ENCODE data around the gene IFI27L1. TPM values are rescaled to one million over a fixed set of nuclear protein-coding genes. Genes with fewer than 3 reads are reported as not detected.
A peak's percentile ranks its signal among the peaks of the same experiment; 100 is the strongest.

IFI27L1 gene
- total RNA-seq, 1 experiment from 2014 or later = 19.6 TPM

- in situ Hi-C loops (cut with HindIII; ENCODE audit: low pct_unique_long_range_greater_than_20kb, low sequenced_read_pairs) (no loop called here), intact Hi-C loops (cut with micrococcal nuclease; ENCODE audit: unreplicated experiment) (no loop called here)
- Histone ChIP-seq H3K27ac (ENCODE audit: low read length) (no peak overlapping the region), H3K9me3 (ENCODE audit: control insufficient read depth, insufficient read depth, low read depth, low read length) (no peaks in the 10 kb centered on the region; the same call in 1 of the 2 replicates), H3K4me3 (ENCODE audit: low read depth in 2 of 2, low read length in 2 of 2) (no peak overlapping the region), H3K36me3 (ENCODE audit: control insufficient read depth, insufficient read depth, low read length) (no peaks in the 10 kb centered on the region), H3K27me3 (ENCODE audit: control insufficient read depth, insufficient read depth, low read length) (no peaks in the 10 kb centered on the region), H3K4me1 (ENCODE audit: control insufficient read depth, insufficient read depth, low read length) (no peaks in the 10 kb centered on the region)
- ChIA-PET POLR2A (interaction anchor here (0.5 kb wide), 1 partner anchor 140 kb away, joined by 3 read pairs; no protein-coding TSS in a partner anchor), CTCF (no interaction called here)
- no peak for DNase-seq (ENCODE audit: low read depth, low spot score)
- TF ChIP-seq SIN3A (IDR thresholded peaks at IDR 0.05; ENCODE audit: borderline replicate concordance, insufficient read depth, low read depth, low read length) = no peak
- TF ChIP-seq, protein P1, sequence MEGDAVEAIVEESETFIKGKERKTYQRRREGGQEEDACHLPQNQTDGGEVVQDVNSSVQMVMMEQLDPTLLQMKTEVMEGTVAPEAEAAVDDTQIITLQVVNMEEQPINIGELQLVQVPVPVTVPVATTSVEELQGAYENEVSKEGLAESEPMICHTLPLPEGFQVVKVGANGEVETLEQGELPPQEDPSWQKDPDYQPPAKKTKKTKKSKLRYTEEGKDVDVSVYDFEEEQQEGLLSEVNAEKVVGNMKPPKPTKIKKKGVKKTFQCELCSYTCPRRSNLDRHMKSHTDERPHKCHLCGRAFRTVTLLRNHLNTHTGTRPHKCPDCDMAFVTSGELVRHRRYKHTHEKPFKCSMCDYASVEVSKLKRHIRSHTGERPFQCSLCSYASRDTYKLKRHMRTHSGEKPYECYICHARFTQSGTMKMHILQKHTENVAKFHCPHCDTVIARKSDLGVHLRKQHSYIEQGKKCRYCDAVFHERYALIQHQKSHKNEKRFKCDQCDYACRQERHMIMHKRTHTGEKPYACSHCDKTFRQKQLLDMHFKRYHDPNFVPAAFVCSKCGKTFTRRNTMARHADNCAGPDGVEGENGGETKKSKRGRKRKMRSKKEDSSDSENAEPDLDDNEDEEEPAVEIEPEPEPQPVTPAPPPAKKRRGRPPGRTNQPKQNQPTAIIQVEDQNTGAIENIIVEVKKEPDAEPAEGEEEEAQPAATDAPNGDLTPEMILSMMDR (IDR thresholded peaks at IDR 0.05) = no peak
- TF ChIP-seq TCF7L2 (IDR thresholded peaks at IDR 0.05; ENCODE audit: low read depth, low read length) = no peak
- no peak for TF ChIP-seq REST (IDR thresholded peaks at IDR 0.05; ENCODE audit: insufficient read depth in 1 of 2, low read depth in 2 of 2, low read length in 1 of 2)
- TF ChIP-seq POLR2AphosphoS5 (IDR thresholded peaks at IDR 0.05; ENCODE audit: low read depth, low read length) = no peak
- ATAC-seq = no peak
- no TSS peak for BruUV-seq (replicated peaks)
These were observed 46.2 kb upstream of the IFI27L1 start for GRCh38 chr14:94034886-94035285.

DNA sequence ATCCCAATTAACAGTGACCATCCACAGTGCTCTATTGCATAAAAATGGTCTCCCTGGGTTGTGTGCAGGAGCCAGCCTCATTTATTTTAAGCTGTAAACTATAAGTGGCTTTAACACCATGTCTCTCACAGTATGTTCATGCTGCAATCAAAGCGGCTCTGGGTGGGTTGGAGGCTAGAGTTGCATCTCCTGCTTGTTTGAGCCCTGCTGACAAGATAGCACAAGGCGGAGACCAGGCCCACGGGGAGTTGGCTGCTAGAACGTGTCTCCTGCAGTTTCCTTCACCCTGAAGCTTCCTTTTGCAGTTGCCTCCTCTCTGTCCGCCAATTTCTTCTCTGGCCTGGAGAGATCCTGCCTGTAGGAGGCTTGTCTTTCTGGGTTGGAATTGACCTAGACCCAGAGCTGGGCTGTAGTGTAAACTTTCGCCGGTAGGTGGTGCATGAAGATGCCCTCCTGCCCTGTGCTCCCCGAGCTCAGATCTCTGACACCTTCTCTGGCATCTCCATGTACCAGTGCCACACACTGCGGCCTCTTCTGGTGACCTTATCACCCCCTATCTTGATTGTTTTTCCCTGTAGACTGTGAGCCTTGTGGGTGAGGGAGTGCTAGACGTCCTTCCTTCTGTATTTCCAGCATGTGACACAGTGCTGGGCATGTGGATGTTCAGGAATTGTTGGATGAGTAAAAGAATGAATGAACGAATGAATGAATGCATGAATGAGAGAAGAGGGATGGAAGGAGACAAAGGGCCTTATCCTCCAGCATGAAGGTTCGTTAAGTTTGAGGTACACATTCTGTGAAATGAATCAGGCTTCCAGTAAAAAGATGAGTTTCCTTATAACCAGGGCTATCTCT is 44.6 kb upstream of the IFI27L1 start:
- ATAC-seq (peak; percentile 97), DNase-seq (ENCODE audit: low read depth, low spot score) (peak; percentile 62)
- no TSS peak for BruUV-seq (replicated peaks)
- Histone ChIP-seq H3K4me3 (ENCODE audit: low read depth in 2 of 2, low read length in 2 of 2) (no peak overlapping the region), H3K27me3 (ENCODE audit: control insufficient read depth, insufficient read depth, low read length) (no peaks in the 10 kb centered on the region), H3K9me3 (ENCODE audit: control insufficient read depth, insufficient read depth, low read depth, low read length) (no peaks in the 10 kb centered on the region; the same call in 1 of the 2 replicates), H3K36me3 (ENCODE audit: control insufficient read depth, insufficient read depth, low read length) (no peaks in the 10 kb centered on the region), H3K27ac (ENCODE audit: low read length) (no peak overlapping the region), H3K4me1 (ENCODE audit: control insufficient read depth, insufficient read depth, low read length) (no peaks in the 10 kb centered on the region)
- POLR2A ChIA-PET = no interaction called here
- TF ChIP-seq POLR2AphosphoS5 (IDR thresholded peaks at IDR 0.05; ENCODE audit: low read depth, low read length) = no peak
- TF ChIP-seq, protein P1 (IDR thresholded peaks at IDR 0.05) = peak; percentile 85
- in situ Hi-C loops (cut with HindIII; ENCODE audit: low pct_unique_long_range_greater_than_20kb, low sequenced_read_pairs) = no loop called here
- intact Hi-C loops (cut with micrococcal nuclease; ENCODE audit: unreplicated experiment) = loop anchor here (2.0 kb wide), 1 partner anchor 100 kb away; no protein-coding TSS in a partner anchor
- CTCF ChIA-PET = interaction anchor here (0.6 to 1.9 kb wide), 8 partner anchors 8 to 450 kb away, joined by 3 to 16 read pairs (median 4); partner anchors contain the start of gene OTUB2

All from Panc1 (cell line).